Ovary (tissue), 3 donors: ENCODE data around the gene CLSTN1.

Experiments used
- EP300 ChIP-seq: sonication (generic); formaldehyde crosslinking; IDR thresholded peaks from one replicate; pipeline ENCODE4 v1.6.1; 2017; ENCODE audit warnings: antibody characterized with exemption
- POLR2A ChIP-seq: fragments of 450-650 bp; IDR thresholded peaks from one replicate; pipeline ENCODE4 v1.6.1; 2017; ENCODE audit warnings: antibody characterized with exemption, mild to moderate bottlenecking, moderate library complexity
- TF ChIP-seq, protein P1 (sequence below), 3 donors: fragments of 450-650 bp in 2 of 3; fragments of 200-600 bp in 1 of 3; IDR thresholded peaks; one replicate each; pipeline versions ENCODE4 v1.5.1 to v1.8.0; 2016 to 2022; ENCODE audit warnings: antibody characterized with exemption in 3 of 3, mild to moderate bottlenecking in 1 of 3
- donor health status: DM: no; HTN: no; CAD: no.

- TF ChIP-seq, protein P1, sequence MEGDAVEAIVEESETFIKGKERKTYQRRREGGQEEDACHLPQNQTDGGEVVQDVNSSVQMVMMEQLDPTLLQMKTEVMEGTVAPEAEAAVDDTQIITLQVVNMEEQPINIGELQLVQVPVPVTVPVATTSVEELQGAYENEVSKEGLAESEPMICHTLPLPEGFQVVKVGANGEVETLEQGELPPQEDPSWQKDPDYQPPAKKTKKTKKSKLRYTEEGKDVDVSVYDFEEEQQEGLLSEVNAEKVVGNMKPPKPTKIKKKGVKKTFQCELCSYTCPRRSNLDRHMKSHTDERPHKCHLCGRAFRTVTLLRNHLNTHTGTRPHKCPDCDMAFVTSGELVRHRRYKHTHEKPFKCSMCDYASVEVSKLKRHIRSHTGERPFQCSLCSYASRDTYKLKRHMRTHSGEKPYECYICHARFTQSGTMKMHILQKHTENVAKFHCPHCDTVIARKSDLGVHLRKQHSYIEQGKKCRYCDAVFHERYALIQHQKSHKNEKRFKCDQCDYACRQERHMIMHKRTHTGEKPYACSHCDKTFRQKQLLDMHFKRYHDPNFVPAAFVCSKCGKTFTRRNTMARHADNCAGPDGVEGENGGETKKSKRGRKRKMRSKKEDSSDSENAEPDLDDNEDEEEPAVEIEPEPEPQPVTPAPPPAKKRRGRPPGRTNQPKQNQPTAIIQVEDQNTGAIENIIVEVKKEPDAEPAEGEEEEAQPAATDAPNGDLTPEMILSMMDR (IDR thresholded peaks at IDR 0.05) = no peak
- TF ChIP-seq POLR2A = no peak
- TF ChIP-seq EP300 = no peak
These were observed 670 bp downstream of the CLSTN1 start for GRCh38 chr1:9822897-9823692.
